CD1c-positive myeloid dendritic cell (primary cell): ENCODE measurements around the gene SLC7A1.
A peak's percentile ranks its signal among the peaks of the same experiment; 100 is the strongest.

Experiments used
- DNase-seq: peaks from one replicate; pipeline ENCODE4 v3.0.0-alpha.2; 2016; ENCODE audit errors: extremely low spot score

The SLC7A1 gene

GRCh38 chr13:29583073-29583785 lies 12.3 kb downstream of the SLC7A1 start:
- no peak for DNase-seq

GRCh38 chr13:29582171-29582570 lies 13.3 kb downstream of the SLC7A1 start:
- no peak for DNase-seq

- no peak for DNase-seq
Observed at GRCh38 chr13:29581666-29582065, 13.8 kb downstream of the SLC7A1 start.

- no peak for DNase-seq
Observed at GRCh38 chr13:29579094-29579493, 16.4 kb downstream of the SLC7A1 start.

- DNase-seq: no peak
Observed at GRCh38 chr13:29578300-29579085, 17.0 kb downstream of the SLC7A1 start.

GRCh38 chr13:29577136-29578051 lies 18.1 kb downstream of the SLC7A1 start:
- DNase-seq: no peak

GRCh38 chr13:29576581-29576980 lies 18.9 kb downstream of the SLC7A1 start:
- no peak for DNase-seq

- no peak for DNase-seq
Observed at GRCh38 chr13:29575098-29575497, 20.4 kb downstream of the SLC7A1 start.

GRCh38 chr13:29573190-29573589 lies 22.3 kb downstream of the SLC7A1 start:
- DNase-seq: peak; percentile 64

- no peak for DNase-seq
Observed at GRCh38 chr13:29572575-29572974, 22.9 kb downstream of the SLC7A1 start.

GRCh38 chr13:29571876-29572570 lies 23.5 kb downstream of the SLC7A1 start:
- DNase-seq: no peak

GRCh38 chr13:29570051-29570654 lies 25.3 kb downstream of the SLC7A1 start:
- DNase-seq: peak; percentile 3

- DNase-seq: no peak
Observed at GRCh38 chr13:29569253-29570050, 26.0 kb downstream of the SLC7A1 start.

GRCh38 chr13:29568731-29569130 lies 26.8 kb downstream of the SLC7A1 start:
- no peak for DNase-seq

- no peak for DNase-seq
Observed at GRCh38 chr13:29567411-29567810, 28.1 kb downstream of the SLC7A1 start.

- DNase-seq: no peak
Observed at GRCh38 chr13:29566206-29566605, 29.3 kb downstream of the SLC7A1 start.

GRCh38 chr13:29564818-29565217 lies 30.7 kb downstream of the SLC7A1 start:
- DNase-seq: no peak

- no peak for DNase-seq
Observed at GRCh38 chr13:29564373-29564772, 31.1 kb downstream of the SLC7A1 start.

GRCh38 chr13:29563941-29564340 lies 31.5 kb downstream of the SLC7A1 start:
- DNase-seq: no peak

GRCh38 chr13:29562786-29563438 lies 32.6 kb downstream of the SLC7A1 start:
- no peak for DNase-seq
